PC-3 (cell line): ENCODE data around the gene MOK. TPM values are rescaled to one million over a fixed set of nuclear protein-coding genes. Genes with fewer than 3 reads are reported as not detected.

Source experiments
- ATAC-seq: fragments of 200-7000 bp; cut with Tn5 transposase; 2 replicates; pipeline ENCODE4 v1.9.1; 2020; ENCODE audit warnings: mild to moderate bottlenecking, moderate library complexity
- BruUV-seq: library from RNA; stranded (reverse); fragments of 400-500 nt; replicated peaks from 2 replicates; lab custom pipeline; 2021; lab: Mats Ljungman, UMichigan
- CTCF ChIA-PET: fragments of 300-600 bp; sonication (Branson Sonifier 250); formaldehyde crosslinking; loops from one replicate; lab custom pipeline; 2022; ENCODE audit warnings: antibody characterized with exemption; lab: Charles Lee
- POLR2A ChIA-PET: fragments of 300-600 bp; sonication (Branson Sonifier 250); formaldehyde crosslinking; loops from one replicate; lab custom pipeline; 2022; ENCODE audit warnings: antibody characterized with exemption; ENCODE audit not compliant: unreplicated experiment; lab: Charles Lee
- DNase-seq: peaks from one replicate; pipeline ENCODE4 v3.0.0-alpha.2; 2015
- H2AFZ ChIP-seq: fragments of 300-600 bp; sonication (generic); 2 replicates; pipeline ENCODE4 v1.6.0; 2016; ENCODE audit warnings: antibody characterized with exemption, low read length
- H3F3A ChIP-seq: fragments of 300-600 bp; sonication (generic); one replicate; pipeline ENCODE4 v1.6.0; 2017; ENCODE audit warnings: antibody characterized with exemption, low read length, control low read depth, mild to moderate bottlenecking; ENCODE audit not compliant: unreplicated experiment
- H3K27ac ChIP-seq: fragments of 300-600 bp; sonication (generic); 2 replicates; pipeline ENCODE4 v1.5.1; 2016; ENCODE audit warnings: mild to moderate bottlenecking, low read length
- H3K27me3 ChIP-seq: fragments of 300-600 bp; sonication (generic); 2 replicates; pipeline ENCODE4 v1.6.1; 2016; ENCODE audit warnings: low read length, mixed read lengths
- H3K36me3 ChIP-seq: fragments of 300-600 bp; sonication (generic); 2 replicates; pipeline ENCODE4 v1.6.1; 2016; ENCODE audit warnings: low read depth, mixed run types, low read length, mixed read lengths
- H3K4me1 ChIP-seq: fragments of 300-600 bp; sonication (generic); 2 replicates; pipeline ENCODE4 v1.5.1; 2016; ENCODE audit warnings: low read length; ENCODE audit not compliant: insufficient read depth
- H3K4me2 ChIP-seq: fragments of 300-600 bp; sonication (generic); 2 replicates; pipeline ENCODE4 v1.6.0; 2016; ENCODE audit warnings: low read length
- H3K4me3 ChIP-seq: fragments of 300-600 bp; sonication (generic); 2 replicates; pipeline ENCODE4 v1.5.1; 2016; ENCODE audit warnings: mild to moderate bottlenecking, low read length, mixed read lengths
- H3K79me2 ChIP-seq: fragments of 300-600 bp; sonication (generic); 2 replicates; pipeline ENCODE4 v1.6.1; 2017; ENCODE audit warnings: low read length, mixed read lengths
- H3K9ac ChIP-seq: fragments of 300-600 bp; sonication (generic); 2 replicates; pipeline ENCODE4 v1.6.0; 2016; ENCODE audit warnings: mild to moderate bottlenecking, low read length
- H3K9me2 ChIP-seq: fragments of 300-600 bp; sonication (generic); replicated peaks from 2 replicates; pipeline ENCODE4 v1.6.1; 2016; ENCODE audit warnings: mixed run types, low read length, mixed read lengths
- H3K9me3 ChIP-seq: fragments of 300-600 bp; sonication (generic); 2 replicates; pipeline ENCODE4 v1.6.1; 2016; ENCODE audit warnings: low read length, mixed read lengths
- H4K20me1 ChIP-seq: fragments of 300-600 bp; sonication (generic); 2 replicates; pipeline ENCODE4 v1.6.1; 2016; ENCODE audit warnings: low read length, mixed read lengths
- EZH2 ChIP-seq: fragments of 300-600 bp; sonication (generic); IDR thresholded peaks from one replicate; pipeline ENCODE4 v1.6.1; 2017; ENCODE audit warnings: antibody characterized with exemption, mild to moderate bottlenecking, low read length; ENCODE audit not compliant: unreplicated experiment
- EZH2phosphoT487 ChIP-seq: fragments of 300-600 bp; sonication (generic); IDR thresholded peaks from 2 replicates; pipeline ENCODE4 v1.6.1; 2018; ENCODE audit warnings: mild to moderate bottlenecking, antibody characterized with exemption, low read length, borderline replicate concordance
- intact Hi-C: fragments of 100-400 bp; cut with micrococcal nuclease; formaldehyde crosslinking; loops from 2 replicates; pipeline ENCODE4 v1.9.0; 2023
- total RNA-seq: library from RNA; depleted of rRNA; stranded (reverse); fragments of >200 nt; gene quantifications from 2 replicates; pipeline ENCODE4 v1.2.3, GENCODE V29; 2014
- TF ChIP-seq, protein P1 (sequence below): fragments of 300-600 bp; sonication (generic); conservative IDR thresholded peaks from 2 replicates; pipeline ENCODE4 v1.5.1; 2017; ENCODE audit warnings: antibody characterized with exemption, low read depth, mild to moderate bottlenecking, low read length

MOK gene
- total RNA-seq, 1 experiment from 2014 or later = 108 TPM

DNA sequence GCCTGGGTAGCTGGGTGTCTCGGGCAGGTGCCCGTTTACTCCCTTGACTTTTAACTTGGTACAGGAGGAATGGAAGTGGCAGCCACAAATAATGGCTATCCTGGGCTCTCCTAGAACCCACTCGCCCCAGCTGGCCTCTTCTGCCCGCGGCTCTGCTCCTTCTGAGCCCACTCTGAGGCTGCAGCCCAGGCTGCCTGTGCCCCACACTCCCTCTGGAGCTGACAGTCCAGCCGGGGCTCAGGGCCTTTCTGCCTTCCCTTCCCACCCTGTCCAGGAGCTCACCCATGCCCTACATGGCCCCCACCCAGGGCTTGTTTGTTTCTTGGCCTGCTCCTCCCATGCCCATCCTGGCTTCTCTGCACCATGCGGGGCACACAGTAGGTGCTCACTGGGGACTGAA, 30.2 kb upstream of the MOK start:
- Histone ChIP-seq H3K36me3 (peaks cover 16% of the 10 kb centered on the region), H3K27ac (no peak overlapping the region), H3K27me3 (no peaks in the 10 kb centered on the region), H3K9me2 (no peaks in the 10 kb centered on the region), H3K4me1 (no peaks in the 10 kb centered on the region), H3K9me3 (no peaks in the 10 kb centered on the region), H3K4me2 (no peak overlapping the region), H3F3A (no peaks in the 10 kb centered on the region), H4K20me1 (no peaks in the 10 kb centered on the region), H3K9ac (no peak overlapping the region), H3K79me2 (no peaks in the 10 kb centered on the region), H3K4me3 (no peak overlapping the region), H2AFZ (no peak overlapping the region)
- BruUV-seq = no TSS peak
- DNase-seq (no peak), ATAC-seq (no peak)
- ChIA-PET CTCF (no interaction called here), POLR2A (no interaction called here)
- intact Hi-C loops = no loop called here
- TF ChIP-seq, protein P1, sequence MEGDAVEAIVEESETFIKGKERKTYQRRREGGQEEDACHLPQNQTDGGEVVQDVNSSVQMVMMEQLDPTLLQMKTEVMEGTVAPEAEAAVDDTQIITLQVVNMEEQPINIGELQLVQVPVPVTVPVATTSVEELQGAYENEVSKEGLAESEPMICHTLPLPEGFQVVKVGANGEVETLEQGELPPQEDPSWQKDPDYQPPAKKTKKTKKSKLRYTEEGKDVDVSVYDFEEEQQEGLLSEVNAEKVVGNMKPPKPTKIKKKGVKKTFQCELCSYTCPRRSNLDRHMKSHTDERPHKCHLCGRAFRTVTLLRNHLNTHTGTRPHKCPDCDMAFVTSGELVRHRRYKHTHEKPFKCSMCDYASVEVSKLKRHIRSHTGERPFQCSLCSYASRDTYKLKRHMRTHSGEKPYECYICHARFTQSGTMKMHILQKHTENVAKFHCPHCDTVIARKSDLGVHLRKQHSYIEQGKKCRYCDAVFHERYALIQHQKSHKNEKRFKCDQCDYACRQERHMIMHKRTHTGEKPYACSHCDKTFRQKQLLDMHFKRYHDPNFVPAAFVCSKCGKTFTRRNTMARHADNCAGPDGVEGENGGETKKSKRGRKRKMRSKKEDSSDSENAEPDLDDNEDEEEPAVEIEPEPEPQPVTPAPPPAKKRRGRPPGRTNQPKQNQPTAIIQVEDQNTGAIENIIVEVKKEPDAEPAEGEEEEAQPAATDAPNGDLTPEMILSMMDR = no peak

DNA sequence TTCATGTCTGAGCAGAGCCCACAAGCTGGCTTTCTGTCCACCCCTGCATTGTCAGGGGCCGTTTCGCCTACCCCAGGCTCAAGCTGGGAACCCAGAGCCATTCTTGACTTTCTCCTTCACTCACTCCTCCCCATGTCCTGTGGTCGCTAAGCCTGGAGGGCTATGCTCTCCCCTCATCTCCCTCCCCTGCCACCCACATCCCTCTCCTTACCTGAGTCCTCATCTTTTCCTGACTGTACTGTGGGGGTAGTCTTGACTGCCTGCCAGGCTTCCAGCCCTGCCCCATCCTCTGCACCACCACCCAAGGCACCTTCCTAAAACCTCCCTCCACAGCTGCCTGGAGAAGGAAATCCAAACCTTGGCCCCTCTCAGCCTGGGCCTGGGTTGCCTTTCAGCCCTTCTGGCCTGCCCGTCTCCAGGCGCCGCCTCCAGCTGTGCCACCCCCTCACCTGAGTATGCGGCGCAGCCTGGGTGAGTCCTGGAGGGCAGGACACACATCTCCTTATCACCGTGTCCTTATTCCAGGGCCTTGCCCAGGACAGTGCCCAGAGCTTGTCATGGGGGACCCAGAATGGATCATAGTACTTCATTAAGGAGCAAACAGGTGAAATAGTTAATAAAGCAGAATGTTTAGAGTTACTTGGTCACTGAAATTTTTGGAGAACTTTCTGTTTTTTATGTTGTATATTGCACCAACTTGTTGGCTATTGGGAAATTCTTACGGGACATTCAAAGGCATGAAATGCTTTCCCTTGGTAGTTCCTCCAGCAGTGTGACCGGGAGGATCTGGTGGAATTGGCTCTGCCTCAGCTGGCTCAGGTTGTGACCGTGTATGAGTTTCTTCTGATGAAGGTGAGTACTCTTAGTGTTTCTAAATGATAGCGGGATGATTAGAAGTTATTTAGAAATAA, 29.1 kb upstream of the MOK start:
- CTCF ChIA-PET = no interaction called here

DNA sequence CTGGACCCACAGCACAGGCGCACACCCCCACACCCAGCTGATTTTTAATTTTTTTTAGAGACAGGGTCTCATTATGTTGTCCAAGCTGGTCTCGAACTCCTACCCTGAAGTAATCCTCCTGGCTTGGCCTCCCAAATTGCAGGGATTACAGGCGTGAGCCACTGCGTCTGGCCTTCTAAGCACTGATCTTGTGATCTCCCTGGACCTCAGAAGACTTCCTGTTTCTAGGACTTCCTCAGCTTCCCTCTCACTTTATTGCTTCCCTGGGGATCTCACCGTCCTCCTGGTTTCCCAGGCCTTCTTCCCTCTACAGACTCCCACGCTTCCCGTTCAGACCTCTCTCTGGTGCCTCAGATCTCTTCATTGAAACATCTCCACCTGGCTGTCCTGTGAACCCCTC, 28.4 kb upstream of the MOK start:
- Histone ChIP-seq H3K9me2 (no peaks in the 10 kb centered on the region), H3K4me1 (no peaks in the 10 kb centered on the region), H3K9me3 (no peaks in the 10 kb centered on the region), H3K27ac (no peak overlapping the region), H3K79me2 (no peaks in the 10 kb centered on the region), H3K4me2 (no peak overlapping the region), H3K4me3 (no peak overlapping the region), H3F3A (no peaks in the 10 kb centered on the region), H3K9ac (no peak overlapping the region), H4K20me1 (no peaks in the 10 kb centered on the region), H2AFZ (no peak overlapping the region), H3K36me3 (peaks cover 10% of the 10 kb centered on the region; the same call in 1 of the 2 replicates), H3K27me3 (no peaks in the 10 kb centered on the region)
- TF ChIP-seq EZH2 (no peak), EZH2phosphoT487 (no peak)
- TF ChIP-seq, protein P1 = no peak
- CTCF ChIA-PET = no interaction called here
- BruUV-seq = no TSS peak
- DNase-seq = no peak
- ATAC-seq = no peak
- POLR2A ChIA-PET = no interaction called here
- intact Hi-C loops = no loop called here

More for the DNA sequence above, 29.1 kb upstream of the MOK start:
- no peaks in the 10 kb centered on the region for H3K9me3 ChIP-seq
- intact Hi-C loops = no loop called here
- TF ChIP-seq EZH2 (no peak), EZH2phosphoT487 (no peak)
- TF ChIP-seq, protein P1 = no peak
- peaks cover 14% of the 10 kb centered on the region for H3K36me3 ChIP-seq
- no peaks in the 10 kb centered on the region for H4K20me1 ChIP-seq
- POLR2A ChIA-PET = no interaction called here
- H3K4me1 ChIP-seq = no peaks in the 10 kb centered on the region
- no TSS peak for BruUV-seq
- no peaks in the 10 kb centered on the region for H3K27me3 ChIP-seq
- H3K9me2 ChIP-seq = no peaks in the 10 kb centered on the region
- DNase-seq (no peak), ATAC-seq (no peak)
- no peaks in the 10 kb centered on the region for H3F3A ChIP-seq
- H3K9ac ChIP-seq = no peak overlapping the region
- no peak overlapping the region for H3K4me2 ChIP-seq
- H2AFZ ChIP-seq = no peak overlapping the region
- no peak overlapping the region for H3K27ac ChIP-seq
- H3K79me2 ChIP-seq = no peaks in the 10 kb centered on the region
- H3K4me3 ChIP-seq = no peak overlapping the region
